Fibroblast of villous mesenchyme (primary cell): ENCODE data around the gene CHD2. TPM values are rescaled to one million over a fixed set of nuclear protein-coding genes. Genes with fewer than 3 reads are reported as not detected.
A peak's percentile ranks its signal among the peaks of the same experiment; 100 is the strongest.

Experiments used
- DNase-seq: peaks from one replicate; pipeline ENCODE4 v3.0.0-alpha.2; 2010; ENCODE audit warnings: low read depth
- H3K4me3 ChIP-seq: 2 replicates; pipeline ENCODE4 v1.5.1; 2011; ENCODE audit warnings: low read depth, mild to moderate bottlenecking, low read length
- CTCF ChIP-seq: IDR thresholded peaks from 2 replicates; pipeline ENCODE4 v1.5.1; 2012; ENCODE audit warnings: low read depth, mild to moderate bottlenecking, low read length; ENCODE audit not compliant: insufficient read depth
- total RNA-seq: library from RNA; depleted of rRNA; stranded (reverse); fragments of >200 nt; gene quantifications from 2 replicates; pipeline ENCODE4 v1.2.3, GENCODE V29; 2012

Gene CHD2
- total RNA-seq, 1 donor = 102 TPM

- no peak for TF ChIP-seq CTCF
- H3K4me3 ChIP-seq = no peak overlapping the region
- no peak for DNase-seq
These were observed 37.8 kb downstream of the CHD2 start for GRCh38 chr15:92937901-92938300.

DNA sequence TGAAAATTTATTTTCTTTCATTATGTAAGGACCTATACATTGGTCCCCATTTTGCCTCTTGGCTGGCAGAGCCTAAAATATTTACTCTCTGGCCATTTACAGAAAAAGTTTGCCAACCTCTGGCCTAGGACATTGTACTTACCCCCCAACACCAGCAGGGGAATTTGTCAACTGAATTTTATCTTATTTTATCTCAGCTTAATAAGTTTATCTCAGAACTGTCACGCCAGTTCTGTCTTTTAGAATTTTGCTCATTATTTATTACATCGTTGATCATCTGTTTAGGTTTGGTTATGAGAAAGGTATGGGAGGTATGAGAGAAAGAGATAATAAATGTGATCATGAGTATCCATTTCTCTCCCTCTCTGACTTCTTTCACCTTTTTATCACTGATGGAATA is 38.3 kb downstream of the CHD2 start:
- DNase-seq = no peak
- no peak overlapping the region for H3K4me3 ChIP-seq
- peak; percentile 38 for TF ChIP-seq CTCF

DNA sequence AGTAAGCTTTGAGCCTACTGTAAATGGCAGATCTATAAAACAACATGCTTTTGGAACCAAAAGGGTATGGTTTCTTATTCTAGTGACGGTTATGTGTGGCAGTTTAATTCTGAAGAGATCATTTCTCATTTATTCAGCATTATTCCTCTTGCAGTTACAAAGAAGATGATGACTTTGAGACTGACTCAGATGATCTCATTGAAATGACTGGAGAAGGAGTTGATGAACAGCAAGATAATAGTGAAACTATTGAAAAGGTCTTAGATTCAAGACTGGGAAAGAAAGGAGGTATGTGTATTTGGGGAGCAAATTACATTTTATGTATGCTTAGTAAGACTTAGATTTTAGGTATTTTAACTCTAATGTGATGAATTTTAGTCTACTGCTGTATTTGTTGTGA is 41.5 kb downstream of the CHD2 start:
- no peak for DNase-seq
- no peak overlapping the region for H3K4me3 ChIP-seq
- no peak for TF ChIP-seq CTCF

GRCh38 chr15:92942706-92943105 is 42.6 kb downstream of the CHD2 start:
- no peak overlapping the region for H3K4me3 ChIP-seq
- DNase-seq = no peak
- TF ChIP-seq CTCF = peak; percentile 23

- TF ChIP-seq CTCF = no peak
- no peak for DNase-seq
- no peak overlapping the region for H3K4me3 ChIP-seq
These were observed 43.5 kb downstream of the CHD2 start for GRCh38 chr15:92943581-92943980.

GRCh38 chr15:92944946-92945521 is 44.9 kb downstream of the CHD2 start:
- no peak for TF ChIP-seq CTCF
- DNase-seq = no peak
- no peak overlapping the region for H3K4me3 ChIP-seq

DNA sequence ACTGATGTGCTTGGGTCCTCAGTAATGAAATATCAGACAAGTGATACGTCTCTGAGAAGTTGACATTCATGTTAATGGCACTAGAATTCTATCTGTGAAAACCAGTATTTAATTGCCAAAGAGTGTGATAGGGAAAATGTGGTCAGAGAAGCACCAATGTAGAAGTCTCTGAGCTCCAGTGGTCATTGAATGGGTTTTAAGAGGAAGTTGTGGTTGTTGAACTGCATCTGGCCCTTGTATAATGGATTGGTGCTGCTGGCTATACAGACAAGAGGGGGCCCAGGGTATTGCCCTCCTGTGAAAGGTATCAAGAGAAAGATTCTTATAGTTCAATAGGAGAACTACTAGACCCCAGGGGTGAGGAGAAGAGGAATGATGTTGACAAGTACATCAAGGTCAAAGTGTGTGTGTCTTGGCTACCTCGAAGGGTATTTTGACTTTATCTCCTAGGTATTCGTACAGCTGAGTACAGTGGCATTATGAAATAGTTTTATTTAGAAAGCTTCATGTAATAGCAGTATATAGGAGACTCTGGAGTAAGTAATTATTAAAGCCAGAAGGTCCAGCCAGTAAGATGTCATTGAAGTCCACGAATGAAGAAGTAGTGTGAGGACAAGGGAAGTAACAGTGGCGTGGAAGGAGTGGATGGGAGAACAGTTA is 47.1 kb downstream of the CHD2 start:
- no peak overlapping the region for H3K4me3 ChIP-seq
- DNase-seq = no peak
- TF ChIP-seq CTCF = no peak
